Brain microvascular endothelial cell (primary cell): ENCODE data around the gene DNAH17.

Experiments
- DNase-seq: peaks from one replicate; pipeline ENCODE4 v3.0.0-alpha.2; 2020
- H3K27ac ChIP-seq: fragments of 250-450 bp; sonication (Bioruptor Pico); 2 replicates; pipeline ENCODE4 v1.5.1; 2020; ENCODE audit warnings: mild to moderate bottlenecking, moderate library complexity
- H3K27me3 ChIP-seq: fragments of 250-450 bp; sonication (Bioruptor Pico); replicated peaks from 2 replicates; pipeline ENCODE4 v1.5.1; 2020; ENCODE audit warnings: mild to moderate bottlenecking
- H3K36me3 ChIP-seq: fragments of 250-450 bp; sonication (Bioruptor Pico); replicated peaks from 2 replicates; pipeline ENCODE4 v1.5.1; 2020; ENCODE audit warnings: mild to moderate bottlenecking
- H3K4me3 ChIP-seq: 2 replicates; pipeline ENCODE4 v1.5.1; 2011; ENCODE audit warnings: low read depth, mild to moderate bottlenecking, control low read depth, low read length, moderate library complexity
- CTCF ChIP-seq: IDR thresholded peaks from 2 replicates; pipeline ENCODE4 v1.5.1; 2011; ENCODE audit warnings: low read depth, mild to moderate bottlenecking, moderate library complexity, low read length, control low read depth, inconsistent platforms; ENCODE audit errors: missing control alignments
- in situ Hi-C: cut with HindIII; loops from 2 replicates; pipeline ENCODE4 v1.10.0; 2017; ENCODE audit warnings: low sequenced_read_pairs, low pct_ligation_motif_present

Gene DNAH17

GRCh38 chr17:78562734-78563133, 14.5 kb downstream of the DNAH17 start:
- H3K4me3 ChIP-seq: no peak overlapping the region
- no peaks in the 10 kb centered on the region for H3K36me3 ChIP-seq
- in situ Hi-C loops: no loop called here
- TF ChIP-seq CTCF: no peak
- H3K27ac ChIP-seq: no peak overlapping the region
- DNase-seq: no peak
- peaks cover 6% of the 10 kb centered on the region for H3K27me3 ChIP-seq

- no peak overlapping the region for H3K4me3 ChIP-seq
- no peaks in the 10 kb centered on the region for H3K36me3 ChIP-seq
- TF ChIP-seq CTCF: no peak
- no peak for DNase-seq
- peaks cover 6% of the 10 kb centered on the region for H3K27me3 ChIP-seq
- no peak overlapping the region for H3K27ac ChIP-seq
- in situ Hi-C loops: no loop called here
Measured at GRCh38 chr17:78561166-78561565, 16.0 kb downstream of the DNAH17 start.

GRCh38 chr17:78560731-78561130, 16.5 kb downstream of the DNAH17 start:
- Histone ChIP-seq H3K4me3 (no peak overlapping the region), H3K27me3 (peaks cover 6% of the 10 kb centered on the region), H3K27ac (no peak overlapping the region), H3K36me3 (no peaks in the 10 kb centered on the region)
- DNase-seq: no peak
- no peak for TF ChIP-seq CTCF
- in situ Hi-C loops: no loop called here

GRCh38 chr17:78559749-78560368, 17.3 kb downstream of the DNAH17 start:
- H3K4me3 ChIP-seq: no peak overlapping the region
- H3K27me3 ChIP-seq: peaks cover 5% of the 10 kb centered on the region
- in situ Hi-C loops: no loop called here
- H3K36me3 ChIP-seq: no peaks in the 10 kb centered on the region
- TF ChIP-seq CTCF: no peak
- no peak overlapping the region for H3K27ac ChIP-seq
- no peak for DNase-seq

- Histone ChIP-seq H3K36me3 (no peaks in the 10 kb centered on the region), H3K27me3 (peaks cover 2% of the 10 kb centered on the region), H3K27ac (no peak overlapping the region), H3K4me3 (no peak overlapping the region)
- no peak for DNase-seq
- TF ChIP-seq CTCF: no peak
- in situ Hi-C loops: no loop called here
Measured at GRCh38 chr17:78558989-78559388, 18.2 kb downstream of the DNAH17 start.

GRCh38 chr17:78558181-78558850, 18.9 kb downstream of the DNAH17 start:
- in situ Hi-C loops: no loop called here
- H3K36me3 ChIP-seq: no peaks in the 10 kb centered on the region
- TF ChIP-seq CTCF: no peak
- H3K27ac ChIP-seq: peak overlapping the region; percentile 45
- no peak overlapping the region for H3K4me3 ChIP-seq
- peak; percentile 8 for DNase-seq
- H3K27me3 ChIP-seq: peaks cover 2% of the 10 kb centered on the region
